ENCODE data around the gene ZP1. TPM values are rescaled to one million over a fixed set of nuclear protein-coding genes. Genes with fewer than 3 reads are reported as not detected.
"Not testable (repeated sequence)": the region's sequence is repeated elsewhere in the genome, so short reads cannot be mapped to it uniquely, and the experiment has no call there.

ZP1 gene
- total RNA-seq, 1 donor from 2014 or later = not detected

GRCh38 chr11:60878245-60879101 lies 11.1 kb downstream of the ZP1 start:
- no peak for DNase-seq (ENCODE audit: low spot score)

- no peak for DNase-seq (ENCODE audit: low spot score)
Measured at GRCh38 chr11:60879104-60879503, 11.8 kb downstream of the ZP1 start.

- no peak for DNase-seq (ENCODE audit: low spot score)
Measured at GRCh38 chr11:60879971-60880588, 12.7 kb downstream of the ZP1 start.

- no peak for DNase-seq (ENCODE audit: low spot score)
Measured at GRCh38 chr11:60880643-60881282, 13.4 kb downstream of the ZP1 start.

- no peak for DNase-seq (ENCODE audit: low spot score)
Measured at GRCh38 chr11:60887556-60887955, 20.2 kb downstream of the ZP1 start.

- DNase-seq (ENCODE audit: low spot score) = no peak
Measured at GRCh38 chr11:60889869-60890311, 22.5 kb downstream of the ZP1 start.

GRCh38 chr11:60890696-60891095 lies 23.4 kb downstream of the ZP1 start:
- no peak for DNase-seq (ENCODE audit: low spot score)

GRCh38 chr11:60891103-60891741 lies 23.9 kb downstream of the ZP1 start:
- no peak for DNase-seq (ENCODE audit: low spot score)

- DNase-seq (ENCODE audit: low spot score) = no peak
Measured at GRCh38 chr11:60895687-60896086, 28.3 kb downstream of the ZP1 start.

- no peak for DNase-seq (ENCODE audit: low spot score)
Measured at GRCh38 chr11:60897496-60897895, 30.2 kb downstream of the ZP1 start.

GRCh38 chr11:60899046-60899936 lies 31.9 kb downstream of the ZP1 start:
- DNase-seq (ENCODE audit: low spot score) = no peak

- DNase-seq (ENCODE audit: low spot score) = no peak
Measured at GRCh38 chr11:60899977-60900376, 32.6 kb downstream of the ZP1 start.

GRCh38 chr11:60900673-60901404 lies 33.5 kb downstream of the ZP1 start:
- no peak for DNase-seq (ENCODE audit: low spot score)

- no peak for DNase-seq (ENCODE audit: low spot score)
Measured at GRCh38 chr11:60902625-60903024, 35.3 kb downstream of the ZP1 start.

- no peak for DNase-seq (ENCODE audit: low spot score)
Measured at GRCh38 chr11:60905047-60905446, 37.7 kb downstream of the ZP1 start.

GRCh38 chr11:60905551-60906113 lies 38.3 kb downstream of the ZP1 start:
- DNase-seq (ENCODE audit: low spot score) = no peak

GRCh38 chr11:60906132-60906972 lies 39.0 kb downstream of the ZP1 start, which contains the start of gene PRPF19:
PRPF19 (minus strand) TSS chr11:60906585; CDS start chr11:60906382, 203 bp downstream.
- DNase-seq (ENCODE audit: low spot score) = peak; percentile 98

GRCh38 chr11:60908803-60909202 lies 41.5 kb downstream of the ZP1 start:
- no peak for DNase-seq (ENCODE audit: low spot score)

- DNase-seq (ENCODE audit: low spot score) = not testable (repeated sequence)
Measured at GRCh38 chr11:60909680-60910280, 42.4 kb downstream of the ZP1 start.
